ENCODE measurements around the gene NEUROG1. TPM values are rescaled to one million over a fixed set of nuclear protein-coding genes. Genes with fewer than 3 reads are reported as not detected.
"Not testable (repeated sequence)": the region's sequence is repeated elsewhere in the genome, so short reads cannot be mapped to it uniquely, and the experiment has no call there.

The NEUROG1 gene
- total and polyA plus RNA-seq, 5 donors from 2014 or later, result not detected

- Histone ChIP-seq H3K4me1 (ENCODE audit: control insufficient read depth, insufficient read depth, low read length, poor library complexity, severe bottlenecking) (no peaks in the 10 kb centered on the region), H3K27me3 (ENCODE audit: control insufficient read depth, insufficient read depth, low read length) (peaks cover 34% of the 10 kb centered on the region), H3K27ac (ENCODE audit: insufficient read depth, low read length, poor library complexity, severe bottlenecking) (no peak overlapping the region), H3K36me3 (ENCODE audit: control insufficient read depth, insufficient read depth, low read length) (no peaks in the 10 kb centered on the region), H3K4me3 (ENCODE audit: low read depth, low read length) (no peak overlapping the region), H3K9me3 (ENCODE audit: control insufficient read depth in 2 of 2, low read length in 2 of 2) (no peaks in the 10 kb centered on the region)
- peaks cover 66% of the 10 kb centered on the region for H3K27me3 Mint-ChIP-seq
- DNase-seq (no peak), ATAC-seq (ENCODE audit: low read depth in 2 of 2) (no peak)
- no peaks in the 10 kb centered on the region for H3K36me3 Mint-ChIP-seq
- H3K4me1 Mint-ChIP-seq, result peaks cover 0 to 5% (median 0%) of the 10 kb centered on the region in 4 donors
- no peak overlapping the region for H3K27ac Mint-ChIP-seq
- H3K4me3 Mint-ChIP-seq, result no peak overlapping the region
- peaks cover 0 to 14% (median 0%) of the 10 kb centered on the region in 7 donors for H3K9me3 Mint-ChIP-seq
Observed at GRCh38 chr5:135533334-135533733, 2.4 kb downstream of the NEUROG1 start.

DNA sequence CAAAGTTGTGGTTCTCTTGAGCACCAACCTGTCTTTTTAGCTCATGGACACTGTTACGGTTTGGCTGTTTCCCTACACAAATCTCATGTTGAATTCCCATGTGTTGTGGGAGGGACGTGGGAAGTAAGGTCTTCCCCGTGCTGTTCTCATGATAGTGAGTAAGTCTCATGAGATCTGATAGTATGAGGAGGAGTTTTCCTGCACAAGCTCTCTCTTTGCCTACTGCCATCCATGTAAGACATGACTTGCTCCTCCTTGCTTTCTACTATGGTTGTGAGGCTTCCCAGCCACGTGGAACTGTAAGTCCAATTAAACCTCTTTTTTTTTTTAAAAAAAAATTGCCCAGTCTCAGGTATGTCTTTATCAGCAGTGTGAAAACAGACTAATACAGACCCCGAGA is 6.2 kb downstream of the NEUROG1 start:
- H3K36me3 ChIP-seq (ENCODE audit: control insufficient read depth, insufficient read depth, low read length); H3K9me3 ChIP-seq (ENCODE audit: control insufficient read depth in 2 of 2, low read length in 2 of 2); H3K27ac ChIP-seq (ENCODE audit: insufficient read depth, low read length, poor library complexity, severe bottlenecking); H3K36me3 Mint-ChIP-seq; DNase-seq; H3K4me3 Mint-ChIP-seq; H3K4me1 ChIP-seq (ENCODE audit: control insufficient read depth, insufficient read depth, low read length, poor library complexity, severe bottlenecking); H3K4me3 ChIP-seq (ENCODE audit: low read depth, low read length); H3K4me1 Mint-ChIP-seq; ATAC-seq (ENCODE audit: low read depth in 2 of 2); H3K27ac Mint-ChIP-seq: not testable (repeated sequence)
- peaks cover 0 to 14% (median 0%) of the 10 kb centered on the region in 7 donors for H3K9me3 Mint-ChIP-seq
- peaks cover 46% of the 10 kb centered on the region for H3K27me3 Mint-ChIP-seq
- H3K27me3 ChIP-seq (ENCODE audit: control insufficient read depth, insufficient read depth, low read length), result peaks cover 22% of the 10 kb centered on the region

DNA sequence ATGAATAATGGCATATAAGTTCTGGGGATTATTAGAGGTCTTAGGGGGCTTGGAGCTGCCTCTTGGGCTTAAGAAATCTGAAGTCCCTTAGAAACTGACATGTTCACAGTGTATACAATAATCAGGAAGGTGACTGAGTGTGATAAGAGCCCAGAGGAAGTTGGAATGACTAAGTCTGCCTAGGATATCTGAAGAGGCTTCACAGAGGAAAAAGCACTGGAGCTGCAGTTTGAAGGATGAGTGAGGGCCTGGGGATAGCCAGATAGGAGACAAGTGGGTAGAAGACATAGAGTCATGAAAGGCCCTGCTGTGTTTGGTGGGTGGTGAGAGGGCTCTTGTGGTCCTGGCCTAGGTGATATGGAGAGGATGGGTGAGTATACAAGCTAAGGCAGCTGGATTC is 8.8 kb downstream of the NEUROG1 start:
- H3K4me3 Mint-ChIP-seq, result no peak overlapping the region
- Histone ChIP-seq H3K4me3 (ENCODE audit: low read depth, low read length) (no peak overlapping the region), H3K36me3 (ENCODE audit: control insufficient read depth, insufficient read depth, low read length) (no peaks in the 10 kb centered on the region), H3K9me3 (ENCODE audit: control insufficient read depth in 2 of 2, low read length in 2 of 2) (no peaks in the 10 kb centered on the region), H3K27ac (ENCODE audit: insufficient read depth, low read length, poor library complexity, severe bottlenecking) (no peak overlapping the region), H3K4me1 (ENCODE audit: control insufficient read depth, insufficient read depth, low read length, poor library complexity, severe bottlenecking) (no peaks in the 10 kb centered on the region), H3K27me3 (ENCODE audit: control insufficient read depth, insufficient read depth, low read length) (peaks cover 10% of the 10 kb centered on the region)
- peaks cover 22% of the 10 kb centered on the region for H3K27me3 Mint-ChIP-seq
- no peak for ATAC-seq (ENCODE audit: low read depth in 2 of 2)
- no peaks in the 10 kb centered on the region for H3K4me1 Mint-ChIP-seq
- DNase-seq, result no peak
- peaks cover 0 to 5% (median 2%) of the 10 kb centered on the region in 7 donors for H3K9me3 Mint-ChIP-seq
- H3K36me3 Mint-ChIP-seq, result no peaks in the 10 kb centered on the region
- H3K27ac Mint-ChIP-seq, result no peak overlapping the region

GRCh38 chr5:135521964-135522363 is 13.8 kb downstream of the NEUROG1 start:
- H3K36me3 ChIP-seq (ENCODE audit: control insufficient read depth, insufficient read depth, low read length), result no peaks in the 10 kb centered on the region
- ATAC-seq (ENCODE audit: low read depth in 2 of 2), result no peak
- H3K9me3 ChIP-seq (ENCODE audit: control insufficient read depth in 2 of 2, low read length in 2 of 2), result no peaks in the 10 kb centered on the region
- H3K9me3 Mint-ChIP-seq, result peaks cover 0 to 7% (median 4%) of the 10 kb centered on the region in 7 donors
- no peak overlapping the region for H3K27ac Mint-ChIP-seq
- no peak overlapping the region for H3K4me3 Mint-ChIP-seq
- H3K27ac ChIP-seq (ENCODE audit: insufficient read depth, low read length, poor library complexity, severe bottlenecking), result no peak overlapping the region
- no peaks in the 10 kb centered on the region for H3K36me3 Mint-ChIP-seq
- no peaks in the 10 kb centered on the region for H3K4me1 ChIP-seq (ENCODE audit: control insufficient read depth, insufficient read depth, low read length, poor library complexity, severe bottlenecking)
- peaks cover 21% of the 10 kb centered on the region for H3K27me3 Mint-ChIP-seq
- no peaks in the 10 kb centered on the region for H3K4me1 Mint-ChIP-seq
- H3K27me3 ChIP-seq (ENCODE audit: control insufficient read depth, insufficient read depth, low read length), result peaks cover 8% of the 10 kb centered on the region
- no peak for DNase-seq
- no peak overlapping the region for H3K4me3 ChIP-seq (ENCODE audit: low read depth, low read length)

- Histone ChIP-seq H3K27me3 (ENCODE audit: control insufficient read depth, insufficient read depth, low read length) (peaks cover 6% of the 10 kb centered on the region), H3K27ac (ENCODE audit: insufficient read depth, low read length, poor library complexity, severe bottlenecking) (no peak overlapping the region), H3K9me3 (ENCODE audit: control insufficient read depth in 2 of 2, low read length in 2 of 2) (no peaks in the 10 kb centered on the region), H3K4me3 (ENCODE audit: low read depth, low read length) (no peak overlapping the region), H3K4me1 (ENCODE audit: control insufficient read depth, insufficient read depth, low read length, poor library complexity, severe bottlenecking) (no peaks in the 10 kb centered on the region), H3K36me3 (ENCODE audit: control insufficient read depth, insufficient read depth, low read length) (no peaks in the 10 kb centered on the region)
- Mint-ChIP-seq H3K27me3 (peaks cover 24% of the 10 kb centered on the region), H3K9me3 (peaks cover 2 to 6% (median 4%) of the 10 kb centered on the region in 7 donors), H3K4me3 (no peak overlapping the region), H3K36me3 (no peaks in the 10 kb centered on the region), H3K4me1 (no peaks in the 10 kb centered on the region), H3K27ac (no peak overlapping the region)
- DNase-seq, result no peak
- ATAC-seq (ENCODE audit: low read depth in 2 of 2), result no peak
Observed at GRCh38 chr5:135517631-135518030, 18.1 kb downstream of the NEUROG1 start.

- H3K27ac Mint-ChIP-seq, result no peak overlapping the region
- H3K36me3 Mint-ChIP-seq, result no peaks in the 10 kb centered on the region
- no peaks in the 10 kb centered on the region for H3K36me3 ChIP-seq (ENCODE audit: control insufficient read depth, insufficient read depth, low read length)
- ATAC-seq (ENCODE audit: low read depth in 2 of 2) (no peak), DNase-seq (no peak)
- H3K27me3 Mint-ChIP-seq, result peaks cover 41% of the 10 kb centered on the region
- no peaks in the 10 kb centered on the region for H3K4me1 Mint-ChIP-seq
- no peaks in the 10 kb centered on the region for H3K9me3 ChIP-seq (ENCODE audit: control insufficient read depth in 2 of 2, low read length in 2 of 2)
- H3K4me3 ChIP-seq (ENCODE audit: low read depth, low read length), result no peak overlapping the region
- peaks cover 0 to 7% (median 0%) of the 10 kb centered on the region in 7 donors for H3K9me3 Mint-ChIP-seq
- H3K4me1 ChIP-seq (ENCODE audit: control insufficient read depth, insufficient read depth, low read length, poor library complexity, severe bottlenecking), result no peaks in the 10 kb centered on the region
- no peak overlapping the region for H3K4me3 Mint-ChIP-seq
- no peak overlapping the region for H3K27ac ChIP-seq (ENCODE audit: insufficient read depth, low read length, poor library complexity, severe bottlenecking)
- peaks cover 11% of the 10 kb centered on the region for H3K27me3 ChIP-seq (ENCODE audit: control insufficient read depth, insufficient read depth, low read length)
Observed at GRCh38 chr5:135514116-135514515, 21.6 kb downstream of the NEUROG1 start.

GRCh38 chr5:135511761-135512575 is 23.8 kb downstream of the NEUROG1 start:
- H3K9me3 Mint-ChIP-seq, result peaks cover 0 to 4% (median 0%) of the 10 kb centered on the region in 7 donors
- H3K36me3 ChIP-seq (ENCODE audit: control insufficient read depth, insufficient read depth, low read length), result no peaks in the 10 kb centered on the region
- H3K36me3 Mint-ChIP-seq, result no peaks in the 10 kb centered on the region
- no peak overlapping the region for H3K27ac ChIP-seq (ENCODE audit: insufficient read depth, low read length, poor library complexity, severe bottlenecking)
- H3K4me3 ChIP-seq (ENCODE audit: low read depth, low read length), result no peak overlapping the region
- H3K9me3 ChIP-seq (ENCODE audit: control insufficient read depth in 2 of 2, low read length in 2 of 2), result no peaks in the 10 kb centered on the region
- no peak overlapping the region for H3K4me3 Mint-ChIP-seq
- ATAC-seq (ENCODE audit: low read depth in 2 of 2), result no peak
- DNase-seq, result no peak
- H3K4me1 Mint-ChIP-seq, result peaks cover 0 to 2% (median 0%) of the 10 kb centered on the region in 4 donors
- H3K27me3 ChIP-seq (ENCODE audit: control insufficient read depth, insufficient read depth, low read length), result peaks cover 19% of the 10 kb centered on the region
- H3K4me1 ChIP-seq (ENCODE audit: control insufficient read depth, insufficient read depth, low read length, poor library complexity, severe bottlenecking), result no peaks in the 10 kb centered on the region
- H3K27me3 Mint-ChIP-seq, result peaks cover 44% of the 10 kb centered on the region
- H3K27ac Mint-ChIP-seq, result no peak overlapping the region

DNA sequence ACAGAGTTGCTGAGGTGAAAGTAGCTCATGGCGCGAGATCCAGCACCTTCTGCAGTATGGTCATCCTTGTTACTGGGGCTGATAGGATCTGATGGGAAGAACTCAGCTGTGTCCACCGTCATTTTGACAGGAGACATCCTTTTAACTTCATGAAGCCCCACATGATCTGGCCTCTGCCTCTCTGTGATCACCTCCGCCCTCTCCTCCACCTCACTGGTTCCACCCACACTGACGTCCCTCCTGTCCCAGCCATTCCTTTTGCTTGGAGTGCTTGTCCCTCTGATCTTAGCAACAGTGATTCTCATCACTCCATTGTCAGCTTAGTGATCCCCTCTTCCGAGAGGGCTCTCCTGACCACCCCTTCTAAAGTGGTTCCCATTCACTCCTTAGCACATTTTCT is 25.8 kb downstream of the NEUROG1 start:
- ATAC-seq (ENCODE audit: low read depth in 2 of 2) (no peak), DNase-seq (no peak)
- Histone ChIP-seq H3K27ac (ENCODE audit: insufficient read depth, low read length, poor library complexity, severe bottlenecking) (no peak overlapping the region), H3K4me3 (ENCODE audit: low read depth, low read length) (no peak overlapping the region), H3K9me3 (ENCODE audit: control insufficient read depth in 2 of 2, low read length in 2 of 2) (no peaks in the 10 kb centered on the region), H3K4me1 (ENCODE audit: control insufficient read depth, insufficient read depth, low read length, poor library complexity, severe bottlenecking) (no peaks in the 10 kb centered on the region), H3K36me3 (ENCODE audit: control insufficient read depth, insufficient read depth, low read length) (no peaks in the 10 kb centered on the region), H3K27me3 (ENCODE audit: control insufficient read depth, insufficient read depth, low read length) (peaks cover 20% of the 10 kb centered on the region)
- peaks cover 59% of the 10 kb centered on the region for H3K27me3 Mint-ChIP-seq
- peak overlapping the region in 1 of 3 donors; percentile 85 for H3K27ac Mint-ChIP-seq
- H3K36me3 Mint-ChIP-seq, result no peaks in the 10 kb centered on the region
- peaks cover 0 to 2% (median 0%) of the 10 kb centered on the region in 7 donors for H3K9me3 Mint-ChIP-seq
- H3K4me3 Mint-ChIP-seq, result no peak overlapping the region
- H3K4me1 Mint-ChIP-seq, result peaks cover 0 to 2% (median 0%) of the 10 kb centered on the region in 4 donors

All from CD4-positive, CD25-positive, alpha-beta regulatory T cell (primary cell).